ENCODE results near the gene PPM1H.

The PPM1H gene

GRCh38 chr12:62848418-62848817 lies 86.5 kb downstream of the PPM1H start:
- no peaks in the 10 kb centered on the region for H3K9me3 Mint-ChIP-seq
- DNase-seq, result no peak
- TF ChIP-seq CTCF (IDR thresholded peaks at IDR 0.05), result no peak
- no peaks in the 10 kb centered on the region for H3K27me3 Mint-ChIP-seq (ENCODE audit: low read depth, poor library complexity)
- no peak overlapping the region for H3K4me3 Mint-ChIP-seq
- H3K36me3 Mint-ChIP-seq (ENCODE audit: low read depth), result peaks cover 4% of the 10 kb centered on the region
- H3K27ac Mint-ChIP-seq, result no peak overlapping the region
- peaks cover 22% of the 10 kb centered on the region for H3K4me1 Mint-ChIP-seq

GRCh38 chr12:62847709-62848108 lies 87.2 kb downstream of the PPM1H start:
- peaks cover 4% of the 10 kb centered on the region for H3K36me3 Mint-ChIP-seq (ENCODE audit: low read depth)
- no peak for TF ChIP-seq CTCF (IDR thresholded peaks at IDR 0.05)
- peaks cover 17% of the 10 kb centered on the region for H3K4me1 Mint-ChIP-seq
- H3K9me3 Mint-ChIP-seq, result no peaks in the 10 kb centered on the region
- H3K27ac Mint-ChIP-seq, result no peak overlapping the region
- no peak overlapping the region for H3K4me3 Mint-ChIP-seq
- no peak for DNase-seq
- no peaks in the 10 kb centered on the region for H3K27me3 Mint-ChIP-seq (ENCODE audit: low read depth, poor library complexity)

- Mint-ChIP-seq H3K36me3 (ENCODE audit: low read depth) (peaks cover 4% of the 10 kb centered on the region), H3K4me1 (peaks cover 17% of the 10 kb centered on the region), H3K27me3 (ENCODE audit: low read depth, poor library complexity) (no peaks in the 10 kb centered on the region), H3K4me3 (no peak overlapping the region), H3K9me3 (no peaks in the 10 kb centered on the region), H3K27ac (peak overlapping the region; percentile 24)
- no peak for TF ChIP-seq CTCF (IDR thresholded peaks at IDR 0.05)
- DNase-seq, result no peak
These were observed 88.5 kb downstream of the PPM1H start for GRCh38 chr12:62846491-62846890.

GRCh38 chr12:62844915-62845314 lies 90.0 kb downstream of the PPM1H start:
- no peak for DNase-seq
- TF ChIP-seq CTCF (IDR thresholded peaks at IDR 0.05), result no peak
- Mint-ChIP-seq H3K4me3 (no peak overlapping the region), H3K27me3 (ENCODE audit: low read depth, poor library complexity) (no peaks in the 10 kb centered on the region), H3K9me3 (no peaks in the 10 kb centered on the region), H3K36me3 (ENCODE audit: low read depth) (peaks cover 15% of the 10 kb centered on the region), H3K4me1 (peaks cover 17% of the 10 kb centered on the region), H3K27ac (no peak overlapping the region)

- Mint-ChIP-seq H3K4me3 (no peak overlapping the region), H3K36me3 (ENCODE audit: low read depth) (peaks cover 18% of the 10 kb centered on the region), H3K27me3 (ENCODE audit: low read depth, poor library complexity) (no peaks in the 10 kb centered on the region), H3K4me1 (peaks cover 17% of the 10 kb centered on the region), H3K27ac (no peak overlapping the region), H3K9me3 (peaks cover 3% of the 10 kb centered on the region)
- DNase-seq, result no peak
- TF ChIP-seq CTCF (IDR thresholded peaks at IDR 0.05), result no peak
These were observed 91.2 kb downstream of the PPM1H start for GRCh38 chr12:62843716-62844115.

GRCh38 chr12:62841846-62842245 lies 93.1 kb downstream of the PPM1H start:
- no peak for DNase-seq
- peaks cover 27% of the 10 kb centered on the region for H3K4me1 Mint-ChIP-seq

More at GRCh38 chr12:62841846-62842245, 93.1 kb downstream of the PPM1H start:
- TF ChIP-seq CTCF (IDR thresholded peaks at IDR 0.05), result no peak
- peaks cover 18% of the 10 kb centered on the region for H3K36me3 Mint-ChIP-seq (ENCODE audit: low read depth)
- H3K4me3 Mint-ChIP-seq, result no peak overlapping the region
- no peaks in the 10 kb centered on the region for H3K27me3 Mint-ChIP-seq (ENCODE audit: low read depth, poor library complexity)
- H3K27ac Mint-ChIP-seq, result no peak overlapping the region
- peaks cover 3% of the 10 kb centered on the region for H3K9me3 Mint-ChIP-seq
